Measurements from ENCODE around the gene CHST11. TPM values are rescaled to one million over a fixed set of nuclear protein-coding genes. Genes with fewer than 3 reads are reported as not detected.

The CHST11 gene
- total and polyA plus RNA-seq, 9 of the 15 experiments (the other 6 are each of a cell fraction or from before 2014, with no cell fraction given): 2.3 to 38.7 (median 15.0) TPM

GRCh38 chr12:104618691-104619090, 161.9 kb downstream of the CHST11 start:
- ATAC-seq: peak; percentile 12; the same call in 2 of the 3 replicates
- DNase-seq (ENCODE audit: extremely low read depth in 1 of 4, low spot score in 3 of 4): no peak
- intact Hi-C loops (cut with micrococcal nuclease): no loop called here
- BruUV-seq (replicated peaks): no TSS peak
- Histone ChIP-seq H3K9ac (ENCODE audit: insufficient read depth in 1 of 2, low read depth in 2 of 2, low read length in 2 of 2) (peak overlapping the region in 1 of 2 experiments; percentile 67; a peak in 2 of 4 replicates), H3K27me3 (ENCODE audit: control insufficient read depth in 2 of 2, insufficient read depth in 2 of 2, low read length in 2 of 2) (no peaks in the 10 kb centered on the region), H3K9me3 (replicated peaks; ENCODE audit: control insufficient read depth, insufficient read depth, low read depth, low read length) (no peaks in the 10 kb centered on the region), H3K4me3 (no peak overlapping the region), H3K4me1 (replicated peaks in 1 of 2; ENCODE audit: control insufficient read depth in 2 of 2, insufficient read depth in 2 of 2, low read length in 2 of 2) (peaks cover 7 to 31% of the 10 kb centered on the region in 2 experiments; a peak in 4 of 5 replicates), H2AFZ (ENCODE audit: low read depth, low read length) (no peak overlapping the region), H3K79me2 (ENCODE audit: control insufficient read depth, insufficient read depth, low read length) (peaks cover 19% of the 10 kb centered on the region; the same call in 2 of the 3 replicates), H3K27ac (ENCODE audit: extremely low read depth, low read depth, low read length) (no peak overlapping the region), H3K9me1 (ENCODE audit: control insufficient read depth, insufficient read depth, low read length) (no peaks in the 10 kb centered on the region), H4K20me1 (replicated peaks; ENCODE audit: control insufficient read depth, insufficient read depth, low read length) (peaks cover 6% of the 10 kb centered on the region; the same call in 1 of the 2 replicates), H3K36me3 (ENCODE audit: control insufficient read depth, insufficient read depth, low read length) (0 out of 3 replicates have a peak, but pooled peaks cover 2% of the 10 kb centered on the region), H3K4me2 (ENCODE audit: insufficient read depth, low read length) (peak overlapping the region; percentile 35; the same call in 1 of the 2 replicates)
- TF ChIP-seq MTA3 (IDR thresholded peaks at IDR 0.05; ENCODE audit: borderline replicate concordance) (no peak), EZH2 (IDR thresholded peaks at IDR 0.05; ENCODE audit: borderline replicate concordance, low read depth, low read length) (no peak), RBM25 (IDR thresholded peaks at IDR 0.05; ENCODE audit: low read depth, low read length, severe bottlenecking) (peak; percentile 13)
- CTCF ChIA-PET (ENCODE audit: low intra/inter-chr PET ratio): no interaction called here
- in situ Hi-C loops (cut with MboI): no loop called here
- no peak for FAIRE-seq
- POLR2A ChIA-PET: interaction anchor here (1.5 kb wide), 1 partner anchor 12 kb away, joined by 5 read pairs; no protein-coding TSS in a partner anchor
- 66% methylated on average over 4 of the region's 5 CpGs for WGBS (ENCODE audit: insufficient coverage, low coverage, missing lambda C conversion rate)

GRCh38 chr12:104619305-104619704, 162.6 kb downstream of the CHST11 start:
- DNase-seq (ENCODE audit: extremely low read depth in 1 of 4, low spot score in 3 of 4): peak in 2 of 4 experiments; percentile 43 to 44
- H3K9me1 ChIP-seq (ENCODE audit: control insufficient read depth, insufficient read depth, low read length): no peaks in the 10 kb centered on the region
- ChIA-PET POLR2A (interaction anchor here (1.5 to 1.6 kb wide), 2 partner anchors 11 to 36 kb away, joined by 4 to 5 read pairs; no protein-coding TSS in a partner anchor), CTCF (ENCODE audit: low intra/inter-chr PET ratio) (no interaction called here)
- H3K27ac ChIP-seq (ENCODE audit: extremely low read depth, low read depth, low read length): peak overlapping the region; percentile 12; the same call in 2 of the 3 replicates
- peaks cover 6% of the 10 kb centered on the region; the same call in 1 of the 2 replicates for H4K20me1 ChIP-seq (replicated peaks; ENCODE audit: control insufficient read depth, insufficient read depth, low read length)
- H3K4me1 ChIP-seq (replicated peaks in 1 of 2; ENCODE audit: control insufficient read depth in 2 of 2, insufficient read depth in 2 of 2, low read length in 2 of 2): peaks cover 7 to 31% of the 10 kb centered on the region in 2 experiments; a peak in 4 of 5 replicates
- H3K4me2 ChIP-seq (ENCODE audit: insufficient read depth, low read length): peak overlapping the region; percentile 35
- H3K4me3 ChIP-seq: no peak overlapping the region
- H3K9me3 ChIP-seq (replicated peaks; ENCODE audit: control insufficient read depth, insufficient read depth, low read depth, low read length): no peaks in the 10 kb centered on the region
- in situ Hi-C loops (cut with MboI) (no loop called here), intact Hi-C loops (cut with micrococcal nuclease) (no loop called here)
- no TSS peak for BruUV-seq (replicated peaks)
- peaks cover 19% of the 10 kb centered on the region; the same call in 2 of the 3 replicates for H3K79me2 ChIP-seq (ENCODE audit: control insufficient read depth, insufficient read depth, low read length)
- peak; percentile 73 for ATAC-seq
- H3K36me3 ChIP-seq (ENCODE audit: control insufficient read depth, insufficient read depth, low read length): 0 out of 3 replicates have a peak, but pooled peaks cover 5% of the 10 kb centered on the region
- H2AFZ ChIP-seq (ENCODE audit: low read depth, low read length): no peak overlapping the region
- TF ChIP-seq MEF2A (IDR thresholded peaks at IDR 0.05; ENCODE audit: control insufficient read depth, low read depth, low read length) (peak; percentile 74), PCBP1 (IDR thresholded peaks at IDR 0.05; ENCODE audit: low read depth, low read length, poor library complexity, severe bottlenecking) (no peak), MEF2D (tag; conservative IDR thresholded peaks at IDR 0.05; ENCODE audit: low read depth) (peak; percentile 63), E2F3 (CRISPR knock-in tag; IDR thresholded peaks at IDR 0.05) (no peak)
- no peaks in the 10 kb centered on the region for H3K27me3 ChIP-seq (ENCODE audit: control insufficient read depth in 2 of 2, insufficient read depth in 2 of 2, low read length in 2 of 2)
- H3K9ac ChIP-seq (ENCODE audit: insufficient read depth in 1 of 2, low read depth in 2 of 2, low read length in 2 of 2): peak overlapping the region in 1 of 2 experiments; percentile 67; a peak in 3 of 4 replicates
- FAIRE-seq: peak; percentile 65
- 22% methylated on average over 7 of the region's 7 CpGs for whole genome bisulfite sequencing (ENCODE audit: insufficient coverage, low coverage, missing lambda C conversion rate)
